Measurements from ENCODE around the gene INCA1. TPM values are rescaled to one million over a fixed set of nuclear protein-coding genes. Genes with fewer than 3 reads are reported as not detected.

INCA1 gene
- total and polyA plus RNA-seq, 8 donors, result 0.28 to 2.4 (median 0.41) TPM

DNA sequence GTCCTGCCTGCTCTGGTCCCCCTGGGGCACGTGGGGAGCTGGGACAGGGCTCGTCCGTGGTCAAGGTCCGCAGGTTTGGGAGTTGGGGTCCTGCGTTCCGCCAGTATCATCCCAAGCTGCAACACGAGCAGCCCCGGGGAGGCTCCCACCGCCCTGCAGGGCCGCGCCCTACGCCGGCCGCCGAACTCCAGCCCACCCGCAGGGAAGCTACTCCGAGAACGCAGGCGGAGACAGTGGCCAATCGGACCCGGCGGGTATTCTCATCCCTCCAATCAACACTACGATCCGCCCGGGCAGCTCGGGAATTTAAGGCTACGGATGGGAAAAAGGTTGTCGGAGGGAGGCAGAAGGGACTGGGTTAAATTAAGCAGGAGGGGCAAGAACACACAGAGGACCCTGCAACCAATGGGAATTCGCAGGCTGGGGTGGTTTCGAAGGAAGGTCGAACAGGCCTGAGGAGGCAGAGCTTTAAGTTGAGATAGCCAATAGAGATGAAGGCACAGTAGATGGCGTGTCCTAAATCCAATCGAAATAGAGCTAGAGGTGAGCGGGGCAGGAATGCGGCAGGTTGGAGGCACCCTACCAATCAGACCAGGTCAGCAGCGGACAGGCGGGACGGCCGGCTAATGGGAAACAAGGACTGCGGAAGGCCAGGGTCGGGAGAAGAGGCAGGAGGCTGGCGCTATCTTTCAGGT, 30.3 kb downstream of the INCA1 start:
- no peaks in the 10 kb centered on the region for H3K27me3 ChIP-seq
- H3K27ac ChIP-seq, result peak overlapping the region; percentile 88 to 96 (median 92)
- intact Hi-C loops (cut with DNase I), result no loop called here
- TF ChIP-seq, protein P1, sequence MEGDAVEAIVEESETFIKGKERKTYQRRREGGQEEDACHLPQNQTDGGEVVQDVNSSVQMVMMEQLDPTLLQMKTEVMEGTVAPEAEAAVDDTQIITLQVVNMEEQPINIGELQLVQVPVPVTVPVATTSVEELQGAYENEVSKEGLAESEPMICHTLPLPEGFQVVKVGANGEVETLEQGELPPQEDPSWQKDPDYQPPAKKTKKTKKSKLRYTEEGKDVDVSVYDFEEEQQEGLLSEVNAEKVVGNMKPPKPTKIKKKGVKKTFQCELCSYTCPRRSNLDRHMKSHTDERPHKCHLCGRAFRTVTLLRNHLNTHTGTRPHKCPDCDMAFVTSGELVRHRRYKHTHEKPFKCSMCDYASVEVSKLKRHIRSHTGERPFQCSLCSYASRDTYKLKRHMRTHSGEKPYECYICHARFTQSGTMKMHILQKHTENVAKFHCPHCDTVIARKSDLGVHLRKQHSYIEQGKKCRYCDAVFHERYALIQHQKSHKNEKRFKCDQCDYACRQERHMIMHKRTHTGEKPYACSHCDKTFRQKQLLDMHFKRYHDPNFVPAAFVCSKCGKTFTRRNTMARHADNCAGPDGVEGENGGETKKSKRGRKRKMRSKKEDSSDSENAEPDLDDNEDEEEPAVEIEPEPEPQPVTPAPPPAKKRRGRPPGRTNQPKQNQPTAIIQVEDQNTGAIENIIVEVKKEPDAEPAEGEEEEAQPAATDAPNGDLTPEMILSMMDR (IDR thresholded peaks at IDR 0.05), result no peak
- peak overlapping the region; percentile 51 to 74 (median 72) for H3K4me3 ChIP-seq
- WGBS, 2 donors, result 0 to 1% methylated on average over 42 of the region's 42 CpGs
- DNase-seq, result peak; percentile 88 to 99 (median 98)
- H3K4me1 ChIP-seq, result peaks cover 0 to 19% (median 10%) of the 10 kb centered on the region in 3 donors
- peak; percentile 84 to 91 (median 86) for ATAC-seq
- peak; percentile 98 for FAIRE-seq
- H3K36me3 ChIP-seq, result no peaks in the 10 kb centered on the region
- H3K9me3 ChIP-seq, result no peaks in the 10 kb centered on the region

DNA sequence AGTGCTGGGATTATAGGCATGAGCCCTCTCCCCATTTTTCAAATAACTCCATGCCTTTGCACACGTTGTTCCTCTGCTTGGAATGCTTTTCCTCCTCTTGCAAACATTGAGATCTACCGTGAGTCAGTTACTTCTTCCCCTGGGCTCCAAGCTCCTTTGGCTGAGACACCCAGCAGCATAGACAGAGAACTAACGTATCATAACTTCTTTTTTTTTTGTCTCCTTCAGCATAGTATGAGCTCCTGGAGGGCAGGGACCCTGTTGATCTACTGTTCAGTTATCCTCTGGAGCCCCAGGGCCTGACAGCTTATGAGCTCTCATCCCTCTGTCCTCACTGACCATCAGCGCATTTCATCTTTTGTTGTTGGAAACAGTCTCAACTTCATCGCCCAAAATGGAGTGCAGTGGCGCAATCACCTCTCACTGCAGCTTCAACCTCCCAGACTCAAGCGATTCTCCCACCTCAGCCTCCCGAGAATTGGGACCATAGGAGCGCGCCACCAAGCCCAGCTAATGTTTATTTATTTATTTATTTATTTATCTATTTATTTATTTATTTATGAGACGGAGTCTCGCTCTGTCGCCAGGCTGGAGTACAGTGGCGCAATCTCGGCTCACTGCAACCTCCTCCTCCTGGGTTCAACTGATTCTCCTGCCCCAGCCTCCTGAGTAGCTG, 31.9 kb downstream of the INCA1 start:
- Histone ChIP-seq H3K9me3 (no peaks in the 10 kb centered on the region), H3K4me1 (peaks cover 0 to 19% (median 10%) of the 10 kb centered on the region in 3 donors), H3K4me3 (no peak overlapping the region), H3K36me3 (no peaks in the 10 kb centered on the region), H3K27ac (peak overlapping the region in 1 of 4 donors; percentile 92), H3K27me3 (no peaks in the 10 kb centered on the region)
- ATAC-seq (no peak), FAIRE-seq (no peak), DNase-seq (no peak)
- TF ChIP-seq, protein P1 (IDR thresholded peaks at IDR 0.05), result no peak
- WGBS, 2 donors, result 96 to 98% methylated on average over 15 of the region's 15 CpGs
- intact Hi-C loops (cut with DNase I), result no loop called here

DNA sequence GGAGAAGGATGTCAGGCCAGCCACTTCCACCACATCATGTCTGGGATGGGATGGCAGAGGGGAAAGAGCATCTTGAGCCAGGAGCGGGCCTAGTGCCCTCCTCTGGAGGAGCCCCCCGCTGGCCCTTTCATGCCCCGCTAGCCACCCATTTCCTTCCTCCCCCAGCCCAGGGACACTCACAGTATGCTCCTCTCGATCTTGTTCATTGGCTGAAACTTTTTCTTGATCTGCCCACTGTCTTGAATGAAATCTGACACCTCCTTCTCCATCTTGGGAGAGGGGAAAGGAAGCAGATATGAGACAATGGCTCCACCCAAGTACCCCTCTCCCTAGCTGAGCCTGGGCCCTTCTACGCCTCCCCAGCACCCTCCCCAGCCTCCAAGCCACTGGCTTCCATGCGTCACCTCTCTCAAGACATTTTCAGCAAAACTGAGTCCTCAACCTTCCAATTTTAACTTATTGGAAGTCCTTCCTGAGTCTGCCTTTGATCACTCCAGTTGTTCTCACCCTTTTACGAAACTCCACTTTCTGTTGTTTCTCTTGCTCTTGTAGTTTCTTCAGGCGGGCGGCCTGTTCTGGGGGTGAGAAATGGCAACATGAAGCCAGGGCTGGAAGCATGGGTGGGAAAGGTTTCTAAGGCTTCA, 36.9 kb downstream of the INCA1 start:
- FAIRE-seq (no peak), ATAC-seq (no peak), DNase-seq (no peak)
- Histone ChIP-seq H3K9me3 (no peaks in the 10 kb centered on the region), H3K4me1 (peaks cover 0 to under 1% (median 0%) of the 10 kb centered on the region in 3 donors), H3K27ac (no peak overlapping the region), H3K36me3 (peaks cover 5 to 15% (median 6%) of the 10 kb centered on the region in 3 donors), H3K4me3 (no peak overlapping the region), H3K27me3 (no peaks in the 10 kb centered on the region)
- intact Hi-C loops (cut with DNase I), result no loop called here
- TF ChIP-seq, protein P1 (IDR thresholded peaks at IDR 0.05), result no peak
- 87 to 92% methylated on average over 9 of the region's 9 CpGs for WGBS, 2 donors

DNA sequence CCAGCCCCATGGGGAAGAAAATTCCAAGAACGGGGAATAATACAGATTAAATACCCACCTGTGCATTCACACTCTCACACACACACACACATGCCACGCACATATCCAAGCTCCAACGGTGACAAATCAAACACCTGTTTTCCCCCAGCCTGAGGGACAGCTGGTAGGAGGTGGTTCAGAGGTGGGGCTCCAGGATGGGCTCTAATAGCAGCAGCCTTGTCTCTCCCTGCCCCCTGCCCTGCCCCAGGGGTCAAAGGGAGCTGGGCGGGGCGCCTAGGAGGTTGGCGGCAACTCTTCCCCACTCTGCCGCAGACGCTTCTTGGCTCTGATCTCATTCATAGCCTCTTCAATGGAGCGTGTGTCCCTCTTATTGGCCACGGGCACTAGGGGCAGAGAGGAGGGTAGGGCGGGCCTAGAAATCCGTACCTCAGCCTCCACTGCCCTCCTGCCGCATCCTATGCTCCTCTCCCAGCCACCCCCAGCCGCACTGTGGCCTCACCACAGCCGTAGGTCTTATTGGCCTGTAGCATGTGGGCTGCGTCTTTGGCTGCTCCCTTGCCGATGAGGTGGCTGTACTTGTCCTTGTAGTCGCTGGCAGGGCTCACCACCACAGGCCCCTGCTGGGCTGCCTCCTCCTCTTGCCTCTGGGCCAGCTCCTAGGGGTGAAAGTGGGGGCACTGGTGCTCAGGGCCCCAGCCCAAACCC, 37.9 kb downstream of the INCA1 start:
- TF ChIP-seq, protein P1 (IDR thresholded peaks at IDR 0.05), result no peak
- H3K4me3 ChIP-seq, result no peak overlapping the region
- intact Hi-C loops (cut with DNase I), result no loop called here
- FAIRE-seq (no peak), ATAC-seq (peak in 1 of 4 donors; percentile 11), DNase-seq (no peak)
- H3K27ac ChIP-seq, result no peak overlapping the region
- no peaks in the 10 kb centered on the region for H3K9me3 ChIP-seq
- H3K4me1 ChIP-seq, result no peaks in the 10 kb centered on the region
- H3K36me3 ChIP-seq, result peaks cover 5 to 15% (median 6%) of the 10 kb centered on the region in 3 donors
- no peaks in the 10 kb centered on the region for H3K27me3 ChIP-seq
- WGBS, 2 donors, result 88 to 89% methylated on average over 18 of the region's 18 CpGs

Data from pancreas (tissue), 10 donors.